Measurements from ENCODE around the gene ZNF775.

DNA sequence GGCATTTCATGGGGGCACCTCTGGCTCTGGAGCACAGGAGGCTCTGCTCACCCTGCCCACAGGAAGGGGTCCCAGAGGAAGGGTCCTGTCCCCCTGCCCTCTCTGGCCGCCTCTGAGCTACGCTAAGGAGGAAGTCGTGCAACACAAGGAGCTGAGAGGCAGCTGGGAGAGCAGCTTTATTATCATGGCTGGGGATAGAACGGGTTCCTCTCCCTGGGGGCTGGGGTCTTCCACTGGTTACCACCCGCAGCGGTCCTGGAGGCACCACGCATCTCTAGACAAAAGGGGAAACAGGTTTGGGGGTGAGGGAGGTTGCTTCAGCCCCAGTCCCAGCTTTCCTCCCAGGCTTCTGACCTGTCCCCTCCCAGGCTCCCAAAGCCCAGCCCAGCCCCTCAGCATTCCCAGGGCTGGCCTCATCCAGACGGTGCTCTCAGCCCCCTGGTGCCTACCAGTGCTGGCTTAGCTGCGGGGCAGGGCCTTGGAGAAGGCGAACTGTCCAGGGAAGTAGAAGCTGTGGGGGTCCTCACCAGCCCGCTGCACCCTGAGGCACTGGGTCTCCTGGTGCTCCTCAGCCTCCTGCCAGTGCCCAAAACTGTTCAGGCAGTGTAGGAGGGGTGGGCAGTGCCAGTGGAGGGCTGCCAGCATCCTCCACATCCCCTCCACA lies 40.8 kb upstream of the ZNF775 start:
- TF ChIP-seq CTCF (IDR thresholded peaks at IDR 0.05; ENCODE audit: insufficient read depth, low read length) = no peak
- TF ChIP-seq GABPA (IDR thresholded peaks at IDR 0.05; ENCODE audit: low read depth) = no peak

All from HL-60 (cell line).